ENCODE measurements around the gene PDE4C. TPM values are rescaled to one million over a fixed set of nuclear protein-coding genes. Genes with fewer than 3 reads are reported as not detected.

Gene PDE4C
- 2.1 TPM for total RNA-seq

GRCh38 chr19:18225702-18226468 lies at the start of gene PDE4C:
TSS of gene PDE4C (minus strand) at chr19:18226438. CDS start at chr19:18226415, 23 bp downstream.
- Histone ChIP-seq H3K36me3 (ENCODE audit: control insufficient read depth in 3 of 3, insufficient read depth in 3 of 3, low read length in 3 of 3) (no peaks in the 10 kb centered on the region), H3K9me3 (ENCODE audit: control insufficient read depth in 3 of 3, low read length in 3 of 3) (no peaks in the 10 kb centered on the region), H3K4me1 (ENCODE audit: control insufficient read depth in 3 of 3, insufficient read depth in 3 of 3, low read length in 3 of 3) (peaks cover 36 to 44% (median 38%) of the 10 kb centered on the region in 3 donors), H3K27me3 (ENCODE audit: control insufficient read depth in 3 of 3, insufficient read depth in 3 of 3, low read length in 3 of 3) (peaks cover 0 to 29% (median 19%) of the 10 kb centered on the region in 3 donors), H3K4me3 (ENCODE audit: low read length in 3 of 3) (peak within 1 kb of the TSS in 2 of 3 donors; percentile 54 to 69), H3K27ac (ENCODE audit: low read depth, low read length) (peak within 1 kb of the TSS; percentile 87), H3K9ac (ENCODE audit: low read depth in 1 of 3, low read length in 3 of 3) (peak within 1 kb of the TSS; percentile 20 to 79 (median 68))

DNA sequence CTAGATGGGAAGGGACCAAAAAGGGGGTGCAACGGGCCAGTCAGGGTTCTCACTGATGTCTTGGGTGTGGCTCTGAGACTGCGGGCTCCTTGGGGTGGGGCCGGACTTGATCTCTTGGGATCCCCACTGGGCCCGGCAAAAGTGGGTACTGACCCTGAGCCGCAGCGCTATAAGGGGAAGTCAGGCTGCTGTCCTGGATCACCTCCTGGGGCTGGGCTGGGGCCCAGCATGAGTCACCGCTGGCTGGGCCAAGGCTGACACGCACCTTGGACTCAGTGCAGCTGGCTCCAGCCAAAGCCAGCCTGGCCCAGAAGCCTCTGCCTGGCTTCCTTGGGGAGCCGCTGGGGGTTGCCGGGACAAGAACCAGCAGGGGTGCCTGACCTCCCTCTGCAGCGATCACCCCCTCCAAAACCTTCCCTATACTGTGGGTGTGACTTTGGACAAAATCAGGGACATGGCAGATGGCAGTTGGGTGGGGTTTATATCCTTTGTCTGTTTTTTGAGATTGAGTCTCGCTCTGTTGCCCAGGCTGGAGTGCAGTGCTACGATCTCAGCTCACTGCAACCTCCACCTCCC lies 48.6 kb upstream of the PDE4C start:
- Histone ChIP-seq H3K36me3 (ENCODE audit: control insufficient read depth in 3 of 3, insufficient read depth in 3 of 3, low read length in 3 of 3) (peaks cover 11 to 15% (median 11%) of the 10 kb centered on the region in 3 donors), H3K4me1 (ENCODE audit: control insufficient read depth in 3 of 3, insufficient read depth in 3 of 3, low read length in 3 of 3) (peaks cover 34 to 45% (median 41%) of the 10 kb centered on the region in 3 donors), H3K27ac (ENCODE audit: low read depth, low read length) (peak overlapping the region; percentile 89), H3K4me3 (ENCODE audit: low read length in 3 of 3) (peak overlapping the region; percentile 47 to 52 (median 51)), H3K27me3 (ENCODE audit: control insufficient read depth in 3 of 3, insufficient read depth in 3 of 3, low read length in 3 of 3) (no peaks in the 10 kb centered on the region), H3K9me3 (ENCODE audit: control insufficient read depth in 3 of 3, low read length in 3 of 3) (no peaks in the 10 kb centered on the region), H3K9ac (ENCODE audit: low read depth in 1 of 3, low read length in 3 of 3) (peak overlapping the region; percentile 65 to 77 (median 71))

DNA sequence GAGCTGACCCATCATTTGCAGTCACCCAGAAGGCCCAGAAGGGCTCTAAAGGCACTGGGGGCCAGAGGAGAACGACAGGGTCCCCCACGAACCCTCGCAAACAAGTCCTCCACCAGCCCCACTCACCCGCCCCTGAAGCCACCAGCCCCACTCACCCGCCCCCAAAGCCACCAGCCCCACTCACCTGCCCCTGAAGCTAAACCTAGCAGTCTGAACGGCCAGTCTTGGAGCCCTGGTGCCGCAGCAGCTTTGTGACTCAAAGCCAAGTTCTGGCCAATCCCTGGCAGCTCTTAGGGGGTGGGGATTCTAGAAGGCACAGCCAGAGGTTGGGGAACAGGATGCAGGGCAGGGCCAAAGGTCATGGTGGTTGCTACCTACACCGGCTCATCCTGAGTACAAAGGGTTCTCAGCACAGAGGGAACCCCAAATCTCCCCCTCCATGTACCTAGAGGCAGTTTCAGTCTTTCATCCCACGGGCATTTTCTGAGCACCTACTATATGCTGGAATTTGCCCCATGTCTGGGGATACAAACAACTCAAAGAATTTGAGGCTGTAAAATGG lies 48.1 kb upstream of the PDE4C start, which contains the start of gene IQCN:
Gene IQCN (minus strand): TSS at position 234 of the 562 bp plus-strand sequence. CDS start 4,974 bp downstream, outside the sequence.
- H3K4me3 ChIP-seq (ENCODE audit: low read length in 3 of 3) = peak within 1 kb of the TSS; percentile 47 to 52 (median 51)
- H3K27ac ChIP-seq (ENCODE audit: low read depth, low read length) = peak within 1 kb of the TSS; percentile 89
- no peaks in the 10 kb centered on the region for H3K27me3 ChIP-seq (ENCODE audit: control insufficient read depth in 3 of 3, insufficient read depth in 3 of 3, low read length in 3 of 3)
- peak within 1 kb of the TSS; percentile 65 to 77 (median 71) for H3K9ac ChIP-seq (ENCODE audit: low read depth in 1 of 3, low read length in 3 of 3)
- H3K4me1 ChIP-seq (ENCODE audit: control insufficient read depth in 3 of 3, insufficient read depth in 3 of 3, low read length in 3 of 3) = peaks cover 33 to 44% (median 40%) of the 10 kb centered on the region in 3 donors
- H3K36me3 ChIP-seq (ENCODE audit: control insufficient read depth in 3 of 3, insufficient read depth in 3 of 3, low read length in 3 of 3) = peaks cover 11 to 15% (median 12%) of the 10 kb centered on the region in 3 donors
- no peaks in the 10 kb centered on the region for H3K9me3 ChIP-seq (ENCODE audit: control insufficient read depth in 3 of 3, low read length in 3 of 3)

GRCh38 chr19:18273561-18274218 lies 47.5 kb upstream of the PDE4C start:
- H3K9me3 ChIP-seq (ENCODE audit: control insufficient read depth in 3 of 3, low read length in 3 of 3) = no peaks in the 10 kb centered on the region
- no peak overlapping the region for H3K4me3 ChIP-seq (ENCODE audit: low read length in 3 of 3)
- peak overlapping the region; percentile 89 for H3K27ac ChIP-seq (ENCODE audit: low read depth, low read length)
- peak overlapping the region in 1 of 3 donors; percentile 77 for H3K9ac ChIP-seq (ENCODE audit: low read depth in 1 of 3, low read length in 3 of 3)
- H3K36me3 ChIP-seq (ENCODE audit: control insufficient read depth in 3 of 3, insufficient read depth in 3 of 3, low read length in 3 of 3) = peaks cover 6 to 10% (median 9%) of the 10 kb centered on the region in 3 donors
- peaks cover 27 to 38% (median 34%) of the 10 kb centered on the region in 3 donors for H3K4me1 ChIP-seq (ENCODE audit: control insufficient read depth in 3 of 3, insufficient read depth in 3 of 3, low read length in 3 of 3)
- no peaks in the 10 kb centered on the region for H3K27me3 ChIP-seq (ENCODE audit: control insufficient read depth in 3 of 3, insufficient read depth in 3 of 3, low read length in 3 of 3)

GRCh38 chr19:18271433-18271841 lies 45.2 kb upstream of the PDE4C start:
- no peaks in the 10 kb centered on the region for H3K9me3 ChIP-seq (ENCODE audit: control insufficient read depth in 3 of 3, low read length in 3 of 3)
- no peak overlapping the region for H3K27ac ChIP-seq (ENCODE audit: low read depth, low read length)
- no peak overlapping the region for H3K4me3 ChIP-seq (ENCODE audit: low read length in 3 of 3)
- peaks cover 18 to 26% (median 25%) of the 10 kb centered on the region in 3 donors for H3K4me1 ChIP-seq (ENCODE audit: control insufficient read depth in 3 of 3, insufficient read depth in 3 of 3, low read length in 3 of 3)
- no peaks in the 10 kb centered on the region for H3K27me3 ChIP-seq (ENCODE audit: control insufficient read depth in 3 of 3, insufficient read depth in 3 of 3, low read length in 3 of 3)
- no peak overlapping the region for H3K9ac ChIP-seq (ENCODE audit: low read depth in 1 of 3, low read length in 3 of 3)
- peaks cover 10 to 13% (median 13%) of the 10 kb centered on the region in 3 donors for H3K36me3 ChIP-seq (ENCODE audit: control insufficient read depth in 3 of 3, insufficient read depth in 3 of 3, low read length in 3 of 3)

DNA sequence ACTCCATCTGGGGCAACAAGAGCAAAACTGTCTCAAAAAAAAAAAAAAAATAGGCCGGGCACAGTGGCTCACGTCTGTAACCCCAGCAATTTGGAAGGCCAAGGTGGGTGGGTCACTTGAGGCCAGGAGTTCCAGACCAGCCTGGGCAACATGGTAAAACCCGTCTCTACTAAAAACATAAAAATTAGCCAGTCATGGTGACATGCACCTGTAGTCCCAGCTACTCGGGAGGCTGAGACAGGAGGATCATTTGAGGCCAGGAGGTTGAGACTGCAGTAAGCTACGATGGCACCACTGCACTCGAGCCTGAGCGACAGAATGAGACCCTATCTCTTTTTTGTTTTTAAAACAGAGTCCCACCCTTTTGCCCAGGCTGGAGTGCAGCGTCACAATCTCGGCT lies 44.1 kb upstream of the PDE4C start:
- Histone ChIP-seq H3K4me3 (ENCODE audit: low read length in 3 of 3) (no peak overlapping the region), H3K9ac (ENCODE audit: low read depth in 1 of 3, low read length in 3 of 3) (no peak overlapping the region), H3K9me3 (ENCODE audit: control insufficient read depth in 3 of 3, low read length in 3 of 3) (no peaks in the 10 kb centered on the region), H3K27me3 (ENCODE audit: control insufficient read depth in 3 of 3, insufficient read depth in 3 of 3, low read length in 3 of 3) (no peaks in the 10 kb centered on the region), H3K27ac (ENCODE audit: low read depth, low read length) (no peak overlapping the region), H3K36me3 (ENCODE audit: control insufficient read depth in 3 of 3, insufficient read depth in 3 of 3, low read length in 3 of 3) (peaks cover 14 to 24% (median 18%) of the 10 kb centered on the region in 3 donors), H3K4me1 (ENCODE audit: control insufficient read depth in 3 of 3, insufficient read depth in 3 of 3, low read length in 3 of 3) (peaks cover 12 to 19% (median 16%) of the 10 kb centered on the region in 3 donors)

- Histone ChIP-seq H3K9me3 (ENCODE audit: control insufficient read depth in 3 of 3, low read length in 3 of 3) (no peaks in the 10 kb centered on the region), H3K9ac (ENCODE audit: low read depth in 1 of 3, low read length in 3 of 3) (no peak overlapping the region), H3K36me3 (ENCODE audit: control insufficient read depth in 3 of 3, insufficient read depth in 3 of 3, low read length in 3 of 3) (peaks cover 14 to 32% (median 24%) of the 10 kb centered on the region in 3 donors), H3K4me3 (ENCODE audit: low read length in 3 of 3) (no peak overlapping the region), H3K4me1 (ENCODE audit: control insufficient read depth in 3 of 3, insufficient read depth in 3 of 3, low read length in 3 of 3) (peaks cover under 1 to 18% (median 13%) of the 10 kb centered on the region in 3 donors), H3K27me3 (ENCODE audit: control insufficient read depth in 3 of 3, insufficient read depth in 3 of 3, low read length in 3 of 3) (no peaks in the 10 kb centered on the region), H3K27ac (ENCODE audit: low read depth, low read length) (no peak overlapping the region)
These were observed 43.0 kb upstream of the PDE4C start for GRCh38 chr19:18269070-18269723.

- no peak overlapping the region for H3K27ac ChIP-seq (ENCODE audit: low read depth, low read length)
- peaks cover 14 to 34% (median 31%) of the 10 kb centered on the region in 3 donors for H3K36me3 ChIP-seq (ENCODE audit: control insufficient read depth in 3 of 3, insufficient read depth in 3 of 3, low read length in 3 of 3)
- H3K9ac ChIP-seq (ENCODE audit: low read depth in 1 of 3, low read length in 3 of 3) = no peak overlapping the region
- H3K9me3 ChIP-seq (ENCODE audit: control insufficient read depth in 3 of 3, low read length in 3 of 3) = no peaks in the 10 kb centered on the region
- H3K4me1 ChIP-seq (ENCODE audit: control insufficient read depth in 3 of 3, insufficient read depth in 3 of 3, low read length in 3 of 3) = peaks cover 0 to 11% (median 7%) of the 10 kb centered on the region in 3 donors
- H3K4me3 ChIP-seq (ENCODE audit: low read length in 3 of 3) = no peak overlapping the region
- H3K27me3 ChIP-seq (ENCODE audit: control insufficient read depth in 3 of 3, insufficient read depth in 3 of 3, low read length in 3 of 3) = no peaks in the 10 kb centered on the region
These were observed 40.8 kb upstream of the PDE4C start for GRCh38 chr19:18266771-18267686.
